NCI-H2107 treated with DMSO at 0.1 percent for 48 hours (cell line): Measurements from ENCODE around the gene SURF1.
"Not testable (repeated sequence)": the region's sequence is repeated elsewhere in the genome, so short reads cannot be mapped to it uniquely, and the experiment has no call there.

Experiments
- DNase-seq: peaks from one replicate; lab custom pipeline; 2025; ENCODE audit not compliant: unreplicated experiment; lab: John Stamatoyannopoulos, UW

Gene SURF1

DNA sequence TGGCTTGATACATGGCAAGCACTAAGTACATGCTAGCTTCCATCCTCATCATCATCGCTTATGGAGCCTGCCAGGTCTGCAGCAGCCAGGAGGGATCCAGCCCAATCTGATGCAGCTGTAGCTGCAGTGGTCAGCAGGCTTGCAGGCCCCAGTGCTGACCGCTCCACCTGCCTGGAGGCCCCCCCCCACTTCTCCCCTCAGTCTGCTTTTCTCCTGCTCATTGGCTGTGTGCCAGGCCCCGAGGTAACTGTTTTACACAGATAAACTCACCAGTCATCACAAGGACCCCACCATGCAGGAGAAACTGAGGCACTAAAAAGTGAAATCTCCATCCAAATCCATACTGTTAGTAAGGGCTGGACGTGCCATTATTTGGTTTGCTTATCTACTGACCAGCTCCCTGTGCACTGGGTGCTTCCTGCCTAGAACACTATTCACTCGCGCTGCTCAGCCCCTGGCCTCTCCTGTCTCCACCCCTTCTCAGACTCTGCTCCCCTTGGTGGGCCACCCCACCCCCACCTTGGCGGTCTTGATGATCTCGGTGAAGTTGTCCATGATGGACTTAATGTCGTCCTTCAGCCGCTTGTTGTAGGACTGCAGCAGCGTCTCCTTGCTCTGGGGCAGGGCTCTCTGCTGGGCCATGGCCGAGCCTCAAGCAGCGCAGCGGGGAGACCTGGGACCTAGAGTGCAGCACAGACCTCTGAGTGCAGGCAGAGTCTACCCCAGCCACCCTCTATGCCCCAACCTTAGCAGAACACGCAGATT lies 10.1 kb downstream of the SURF1 start:
- no peak for DNase-seq

DNA sequence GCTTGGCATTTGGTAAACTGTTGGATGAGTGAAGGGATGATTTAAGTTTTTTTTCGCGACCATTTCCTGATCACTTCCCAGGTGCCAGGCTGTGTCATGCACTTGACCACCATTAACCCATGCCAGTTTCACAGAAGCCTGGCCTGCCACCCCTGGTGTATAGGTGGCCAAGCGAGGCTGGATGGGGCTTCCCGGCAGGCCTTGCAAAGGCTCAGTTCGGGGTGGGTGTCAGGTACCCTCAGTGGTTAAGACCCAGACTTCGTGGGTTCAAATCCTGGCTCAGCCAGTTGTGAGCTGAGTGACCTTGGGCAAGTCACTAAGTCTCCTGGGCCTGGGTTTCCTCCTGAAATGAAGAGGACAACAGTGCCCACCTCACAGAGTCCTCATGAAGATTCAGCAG lies 10.7 kb downstream of the SURF1 start:
- DNase-seq, result no peak

- DNase-seq, result no peak
Observed at GRCh38 chr9:133344979-133345378, 11.3 kb downstream of the SURF1 start.

DNA sequence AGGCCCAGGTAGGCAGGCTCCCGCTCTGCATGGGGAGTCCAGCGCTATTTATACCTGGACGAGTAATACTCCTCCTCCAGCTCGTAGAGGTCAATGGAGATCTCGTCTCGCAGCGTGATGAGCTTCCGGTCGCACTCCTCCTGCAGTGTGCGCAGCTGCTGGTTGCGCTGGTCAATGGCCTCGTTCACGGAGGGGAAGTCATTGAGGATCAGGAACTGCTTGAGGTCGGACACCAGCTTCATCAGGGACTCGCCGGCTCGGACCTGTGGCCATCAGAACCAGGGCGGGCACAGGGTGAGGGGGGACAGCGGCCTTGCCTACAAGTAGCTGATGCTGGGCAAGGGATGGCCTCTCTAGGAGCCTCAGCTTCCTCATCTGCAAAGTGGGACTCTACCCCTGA lies 12.2 kb downstream of the SURF1 start:
- no peak for DNase-seq

- no peak for DNase-seq
Observed at GRCh38 chr9:133342570-133342969, 13.7 kb downstream of the SURF1 start.

- no peak for DNase-seq
Observed at GRCh38 chr9:133342069-133342406, 14.2 kb downstream of the SURF1 start.

DNA sequence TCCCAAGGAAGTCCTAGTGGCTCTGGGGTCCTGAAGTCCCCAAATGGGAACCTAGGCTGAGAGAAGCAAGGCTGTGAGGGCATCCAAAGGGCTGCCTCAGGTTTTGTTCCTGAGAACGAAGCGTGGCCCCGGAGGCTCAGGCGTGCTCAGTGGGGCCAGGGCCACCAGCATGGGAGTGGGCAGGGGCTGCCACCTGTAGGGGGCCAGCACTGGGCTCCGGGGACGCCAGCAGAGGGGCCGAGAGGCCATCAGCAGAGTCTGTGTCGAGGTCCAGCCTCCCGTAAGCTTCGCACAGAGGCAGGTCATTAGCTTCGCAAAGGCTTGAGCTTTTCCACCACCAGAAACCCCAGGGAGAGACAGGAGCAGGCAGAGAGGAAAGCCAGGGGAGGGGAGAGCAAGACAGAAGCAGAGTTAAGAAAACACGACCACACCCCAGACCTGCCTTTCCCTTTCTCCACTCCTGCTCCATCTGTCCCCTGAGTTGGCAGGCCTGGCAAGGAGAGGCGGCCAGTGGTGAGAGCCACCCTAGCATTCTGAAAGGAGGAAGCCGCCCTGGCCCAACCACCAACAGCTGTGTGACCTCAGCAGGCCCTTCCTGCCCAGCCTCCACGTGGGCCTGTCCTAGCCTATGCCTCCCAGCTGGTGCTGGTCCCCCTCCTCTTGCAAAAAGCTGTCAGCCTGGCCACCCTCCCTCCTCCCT lies 14.8 kb downstream of the SURF1 start:
- DNase-seq, result no peak

DNA sequence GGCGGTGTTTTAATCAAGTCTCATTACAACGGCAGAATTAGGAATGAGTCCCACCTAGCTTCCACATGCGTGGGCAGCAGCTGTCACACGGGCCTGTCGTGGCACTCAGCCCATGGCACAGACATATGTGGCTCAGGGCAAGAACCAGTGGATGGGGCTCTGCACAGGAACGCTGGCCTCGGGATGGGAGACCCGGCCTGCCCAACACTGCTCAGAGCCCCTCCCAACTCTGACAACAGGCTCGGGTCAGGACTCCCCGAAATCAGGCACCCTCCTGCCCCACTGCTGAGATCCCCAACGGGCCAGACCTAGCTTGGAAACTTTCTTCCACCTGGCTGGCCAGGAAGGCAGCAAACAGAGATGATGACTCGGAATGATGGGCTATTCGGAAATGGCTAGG lies 15.4 kb downstream of the SURF1 start:
- no peak for DNase-seq

GRCh38 chr9:133340256-133340655 lies 16.0 kb downstream of the SURF1 start:
- DNase-seq, result no peak

GRCh38 chr9:133339641-133340040 lies 16.6 kb downstream of the SURF1 start:
- DNase-seq, result no peak

DNA sequence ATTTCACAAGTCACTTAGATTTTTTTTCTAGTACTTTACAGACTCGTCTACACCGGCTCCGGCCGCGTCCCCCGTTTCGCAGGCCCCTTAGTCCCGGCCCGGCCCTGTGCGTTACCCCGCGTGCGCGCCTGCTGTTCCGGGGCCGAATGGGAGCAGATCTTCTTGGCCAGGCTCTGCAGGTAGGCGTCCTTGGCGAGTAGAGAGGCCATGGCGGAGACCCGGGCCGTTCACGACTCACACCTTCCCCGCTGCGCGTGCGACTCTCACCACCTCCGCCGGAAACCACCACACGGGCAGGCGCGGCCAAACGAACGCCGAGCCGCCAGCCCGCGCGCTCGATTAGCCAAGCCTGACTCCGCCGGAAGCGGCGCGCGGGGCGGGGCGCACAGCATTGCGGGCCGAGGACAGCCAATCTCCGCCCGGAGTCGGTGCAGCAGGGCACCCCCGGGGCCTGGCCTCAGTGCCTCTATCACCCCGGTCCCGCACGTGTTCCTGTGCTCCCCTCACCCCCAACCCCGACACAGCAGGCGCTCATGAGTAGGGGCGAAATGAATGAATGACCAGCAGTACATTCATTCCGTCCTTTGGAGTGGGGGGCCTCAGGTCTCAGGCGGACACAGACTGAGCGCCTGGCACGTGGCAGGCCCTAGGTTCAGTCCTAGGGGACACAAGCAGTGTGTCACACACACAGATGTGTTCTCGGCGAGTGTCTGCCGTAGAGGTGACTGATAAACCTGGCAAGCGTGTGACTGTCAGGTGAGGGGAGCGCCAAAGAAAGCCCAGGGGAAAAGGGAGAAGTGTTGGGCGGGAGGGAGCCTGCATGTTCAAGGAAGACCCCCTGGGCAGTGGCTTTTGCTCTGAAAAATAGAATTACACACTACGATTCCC lies 20.1 kb downstream of the SURF1 start, which contains the start of gene SURF6:
TSS of gene SURF6 (minus strand) at position 265 of the 888 bp plus-strand sequence. CDS start at position 209, 56 bp downstream.
- DNase-seq, result peak; percentile 55

- DNase-seq, result not testable (repeated sequence)
Observed at GRCh38 chr9:133334888-133335287, 21.4 kb downstream of the SURF1 start.

DNA sequence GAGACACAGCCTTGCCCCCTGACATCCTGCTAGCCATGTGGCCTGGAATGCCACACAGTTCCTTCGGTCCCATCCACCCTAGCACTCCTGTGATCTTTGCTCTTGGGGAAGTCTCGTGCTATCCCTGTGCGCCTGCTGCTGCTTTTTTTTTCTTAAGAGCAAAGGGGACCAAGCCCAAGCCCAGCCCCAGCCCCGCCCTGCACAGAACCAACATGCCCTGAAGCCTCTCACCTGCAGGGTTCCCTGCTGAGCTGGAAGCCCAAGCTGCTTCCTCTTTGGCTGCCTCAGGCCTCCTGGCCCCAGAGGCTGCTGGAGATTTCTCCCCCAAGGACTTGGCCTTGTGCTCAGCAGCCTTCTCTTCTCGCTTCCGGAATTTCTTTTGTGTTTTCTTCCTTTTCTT lies 22.1 kb downstream of the SURF1 start:
- no peak for DNase-seq

- no peak for DNase-seq
Observed at GRCh38 chr9:133333566-133333965, 22.7 kb downstream of the SURF1 start.

DNA sequence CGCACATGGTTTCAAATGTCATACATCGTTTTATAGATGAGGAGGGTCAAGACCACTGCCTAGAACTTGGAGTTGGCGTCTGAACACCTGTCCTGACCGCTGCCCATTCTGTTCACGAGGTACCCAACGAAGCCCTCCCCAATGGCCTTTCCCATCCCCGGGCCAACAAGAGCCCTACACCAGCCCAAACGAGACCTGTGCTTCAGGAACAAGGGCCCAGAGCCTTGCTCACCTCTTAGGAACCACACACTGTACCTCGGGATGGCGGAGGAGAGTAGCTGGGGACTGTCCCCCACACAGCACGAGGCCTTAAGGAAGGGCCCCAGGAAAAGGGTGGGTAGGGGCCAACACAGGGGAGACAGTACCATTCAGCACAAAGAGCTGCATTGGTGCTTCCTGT lies 23.3 kb downstream of the SURF1 start:
- DNase-seq, result no peak

GRCh38 chr9:133332381-133332730 lies 23.9 kb downstream of the SURF1 start:
- no peak for DNase-seq

- DNase-seq, result no peak
Observed at GRCh38 chr9:133331641-133332380, 24.5 kb downstream of the SURF1 start.

DNA sequence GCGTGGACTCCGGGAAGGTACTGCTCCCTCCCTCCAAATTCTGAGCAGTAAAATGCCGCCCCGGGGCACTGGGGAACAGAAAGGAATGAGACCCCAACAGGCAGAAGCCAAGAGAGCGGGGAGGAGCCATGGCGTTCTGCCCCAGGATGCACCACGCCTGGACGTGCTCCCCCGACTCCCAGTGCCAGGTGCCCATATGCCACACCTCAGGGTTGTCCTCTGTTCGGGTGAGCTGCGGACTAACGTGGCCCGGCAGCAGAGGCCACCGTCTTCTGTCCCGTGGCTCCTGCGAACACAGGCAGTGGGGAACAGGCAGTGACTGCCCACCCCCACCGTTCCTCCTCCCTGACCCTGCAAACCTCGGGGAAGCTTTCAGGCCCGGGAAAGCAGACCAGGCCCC lies 25.1 kb downstream of the SURF1 start:
- no peak for DNase-seq

- DNase-seq, result not testable (repeated sequence)
Observed at GRCh38 chr9:133329306-133330156, 26.8 kb downstream of the SURF1 start.

GRCh38 chr9:133327834-133328484 lies 28.3 kb downstream of the SURF1 start:
- no peak for DNase-seq
